HCEC 1CT (cell line): ENCODE measurements around the gene GPHA2.

ENCODE experiments used
- DNase-seq: peaks from one replicate; pipeline ENCODE4 v3.0.0-alpha.2; 2017

The GPHA2 gene

GRCh38 chr11:64888729-64889511, 46.8 kb downstream of the GPHA2 start:
- no peak for DNase-seq

- no peak for DNase-seq
These were observed 47.3 kb downstream of the GPHA2 start for GRCh38 chr11:64888406-64888728.

GRCh38 chr11:64887757-64888405, 47.8 kb downstream of the GPHA2 start:
- peak; percentile 38 for DNase-seq

GRCh38 chr11:64887234-64887756, 48.4 kb downstream of the GPHA2 start:
- no peak for DNase-seq

GRCh38 chr11:64885367-64886286, 50.1 kb downstream of the GPHA2 start:
- DNase-seq = peak; percentile 77
